Hepatic stellate cell (primary cell): ENCODE results near the gene TNS3.

Source experiments
- DNase-seq: peaks from one replicate; pipeline ENCODE4 v3.0.0; 2011; ENCODE audit warnings: low spot score

Gene TNS3

DNA sequence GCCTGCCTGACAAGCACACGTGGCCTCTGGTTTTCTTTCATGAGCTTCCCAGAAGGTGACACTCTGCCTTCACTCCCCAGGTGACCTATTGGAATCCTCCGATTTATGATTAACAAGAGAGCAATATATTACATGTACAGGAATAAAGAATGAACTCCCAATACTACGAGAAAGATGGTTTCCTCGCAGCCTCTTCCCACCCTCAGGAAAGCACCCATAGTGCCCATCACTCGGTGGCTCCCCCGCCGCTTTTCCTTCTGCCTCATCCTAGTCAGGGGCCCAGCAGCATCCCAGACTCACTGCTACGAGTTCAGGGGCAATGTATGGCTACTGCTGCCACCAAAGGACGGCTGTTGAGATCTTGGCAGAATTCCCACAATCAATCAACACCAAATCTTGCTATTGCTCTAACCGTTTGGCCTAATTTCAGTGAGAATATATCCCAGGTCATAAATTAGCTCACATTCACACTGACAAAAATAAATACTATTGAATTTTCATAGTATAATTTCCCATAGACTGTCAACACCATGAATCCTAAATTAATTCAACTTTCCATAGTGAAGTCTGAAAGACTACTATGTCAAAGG lies 196.3 kb downstream of the TNS3 start:
- no peak for DNase-seq

DNA sequence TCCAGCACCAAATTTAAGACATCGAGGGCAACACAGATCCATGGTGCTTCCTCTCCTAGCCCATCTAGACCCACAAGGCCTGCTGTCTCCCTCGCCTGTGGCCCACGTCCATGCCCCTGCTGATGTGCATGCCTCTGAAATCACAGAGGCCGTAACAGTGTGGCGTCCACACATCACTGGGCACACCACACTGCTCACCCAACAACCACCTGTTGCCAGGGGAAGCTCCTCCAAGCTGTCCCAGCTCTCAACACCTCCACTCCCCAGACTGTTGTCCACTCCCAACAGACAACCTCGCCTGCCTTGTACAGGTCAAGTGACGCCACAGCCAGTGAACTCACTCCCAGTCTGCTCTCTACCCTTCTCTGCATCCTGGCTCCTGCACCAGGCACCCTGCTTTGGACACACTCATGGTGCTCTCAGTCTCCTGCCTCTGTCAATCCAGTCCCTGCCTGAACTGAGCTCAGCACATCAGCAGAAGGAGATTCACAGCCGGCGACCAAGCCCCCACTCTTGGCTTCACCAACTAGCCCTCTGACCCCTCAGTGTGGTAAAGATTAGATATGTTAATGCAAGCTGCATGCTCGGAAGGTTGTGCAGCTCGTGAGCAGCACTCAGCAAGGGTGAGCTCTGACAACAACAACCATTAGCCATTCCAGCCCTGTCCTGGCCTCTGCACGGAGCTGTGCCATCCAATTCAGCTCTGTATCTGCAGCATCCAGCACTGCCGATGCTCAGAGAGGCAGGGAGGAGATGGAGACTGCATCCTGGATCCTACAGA lies 197.0 kb downstream of the TNS3 start:
- no peak for DNase-seq

DNA sequence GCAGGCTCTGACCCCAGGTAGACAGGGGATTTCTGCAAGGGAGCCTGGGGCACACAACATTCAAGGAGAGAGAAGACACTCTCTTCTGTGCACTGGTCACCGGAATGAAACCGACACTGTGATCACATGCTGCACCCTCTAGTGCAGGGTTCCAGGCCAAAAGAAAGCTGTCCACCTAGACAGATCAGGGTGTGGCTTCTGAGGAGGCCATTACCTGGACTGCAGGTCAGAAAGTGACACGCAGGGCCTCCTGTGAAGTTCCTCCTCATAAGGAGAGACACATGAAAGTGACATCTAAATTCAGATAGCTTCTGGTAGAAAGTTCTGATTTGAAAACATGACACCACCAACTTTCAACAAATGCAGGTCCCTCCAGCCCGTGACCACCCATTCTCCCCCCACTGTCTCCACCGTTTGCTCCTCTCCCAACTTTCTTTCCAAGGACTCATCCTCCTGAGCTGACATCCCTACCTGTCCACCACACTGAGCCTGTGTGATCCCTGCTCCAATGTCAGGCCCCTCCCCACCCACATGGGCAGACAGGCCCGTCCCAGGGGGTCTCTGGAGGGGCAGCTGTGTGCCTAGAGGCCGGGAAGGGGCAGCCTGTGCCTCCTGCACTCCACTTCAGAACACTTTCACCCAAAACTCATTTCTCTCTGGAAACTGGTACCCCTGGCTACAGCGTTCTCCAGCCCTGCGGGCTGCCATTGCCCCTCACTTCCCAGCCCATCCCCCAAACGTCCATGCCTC lies 198.0 kb downstream of the TNS3 start:
- DNase-seq = no peak

DNA sequence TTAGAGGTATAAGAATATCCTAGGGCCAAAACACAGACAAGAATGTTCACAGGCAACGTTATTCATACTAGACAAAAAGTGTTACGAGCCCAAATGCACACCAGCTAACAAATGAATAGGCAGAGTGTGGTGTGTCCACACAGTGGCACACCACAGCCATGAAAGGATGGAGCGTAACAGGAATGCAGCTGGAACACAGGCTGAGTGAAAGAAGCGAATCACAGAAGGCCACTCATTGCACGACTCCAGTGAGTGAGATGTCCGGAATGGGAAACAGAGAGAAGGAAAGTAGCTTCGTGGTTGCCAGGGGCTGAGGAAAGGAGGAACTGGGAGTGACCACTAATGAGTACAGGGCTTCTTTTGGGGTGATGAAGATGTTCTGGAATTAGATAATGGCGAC lies 198.8 kb downstream of the TNS3 start:
- DNase-seq = no peak

DNA sequence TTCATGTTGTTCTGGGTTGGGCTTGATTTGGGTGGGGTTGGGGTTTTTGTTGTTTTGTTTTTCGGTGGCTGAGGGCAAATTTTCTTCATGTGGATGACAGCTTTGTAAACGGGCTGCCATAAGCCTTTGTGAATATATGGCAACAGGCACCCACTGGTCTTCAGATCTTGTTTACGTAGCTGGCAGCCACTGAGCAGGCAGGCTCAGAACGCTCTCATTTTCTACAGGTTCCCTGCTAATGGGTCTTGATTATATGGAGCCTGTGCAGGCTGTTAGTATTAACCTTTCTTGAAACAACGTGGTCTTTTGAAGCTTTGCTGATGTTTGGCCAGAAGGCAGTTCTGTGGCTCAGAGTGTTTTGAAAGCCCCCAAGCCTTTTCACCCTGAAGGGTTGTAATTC lies 199.7 kb downstream of the TNS3 start:
- DNase-seq = no peak

DNA sequence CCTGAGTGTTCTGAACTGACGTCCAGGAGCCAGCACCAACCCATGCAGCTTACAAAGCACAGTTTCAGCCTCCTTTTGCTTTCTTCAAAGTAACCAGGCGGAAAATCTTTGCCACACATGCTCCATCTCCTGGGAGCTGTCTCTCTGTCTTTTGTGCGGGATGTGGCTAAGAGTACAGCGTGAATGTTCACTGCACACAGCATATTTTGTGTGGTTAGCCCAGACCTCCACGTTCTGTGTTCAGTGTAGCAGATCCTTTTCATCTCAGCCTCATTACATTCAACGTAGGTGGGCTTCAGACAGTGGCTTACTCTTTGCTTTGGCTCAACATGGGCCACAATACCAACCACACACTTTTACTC lies 200.8 kb downstream of the TNS3 start:
- DNase-seq = no peak

DNA sequence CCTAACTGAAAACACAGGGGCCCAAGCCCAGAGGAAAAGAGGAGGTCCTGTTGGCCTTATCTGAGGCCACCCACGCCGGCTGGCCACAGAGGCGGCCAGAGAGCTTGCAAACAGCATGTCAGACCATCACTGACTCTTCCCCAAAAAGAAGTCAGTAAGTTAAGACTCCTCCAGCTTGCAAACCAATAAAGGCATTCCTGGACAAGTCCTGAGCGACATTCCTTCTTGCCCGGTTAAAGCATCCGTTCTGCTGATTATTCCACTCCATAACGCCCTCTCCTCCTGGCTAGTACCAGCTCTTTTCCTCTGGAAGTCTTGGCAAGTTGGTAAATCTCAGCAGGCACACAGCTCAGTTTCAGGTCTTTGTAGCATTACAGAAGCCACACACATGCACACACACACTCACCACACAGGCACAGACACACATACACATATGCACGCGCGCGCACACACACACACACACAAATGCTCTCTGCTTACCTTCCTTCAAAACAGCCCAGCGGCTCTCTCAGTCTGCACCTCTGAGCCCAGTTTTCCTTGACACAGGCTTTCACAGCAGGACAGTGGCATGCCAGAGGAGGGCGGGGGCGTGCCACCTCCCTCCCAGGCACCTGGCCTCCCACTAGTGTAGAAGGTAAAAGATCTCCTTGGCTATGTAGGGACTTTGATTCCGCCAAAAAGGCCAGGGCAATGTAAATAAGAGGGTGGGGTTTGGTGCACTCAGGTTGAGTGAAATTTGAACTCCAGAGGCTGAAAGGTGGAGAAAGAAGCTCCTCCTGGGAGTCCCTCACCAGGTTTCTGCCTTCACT lies 201.4 kb downstream of the TNS3 start:
- peak; percentile 54 for DNase-seq

DNA sequence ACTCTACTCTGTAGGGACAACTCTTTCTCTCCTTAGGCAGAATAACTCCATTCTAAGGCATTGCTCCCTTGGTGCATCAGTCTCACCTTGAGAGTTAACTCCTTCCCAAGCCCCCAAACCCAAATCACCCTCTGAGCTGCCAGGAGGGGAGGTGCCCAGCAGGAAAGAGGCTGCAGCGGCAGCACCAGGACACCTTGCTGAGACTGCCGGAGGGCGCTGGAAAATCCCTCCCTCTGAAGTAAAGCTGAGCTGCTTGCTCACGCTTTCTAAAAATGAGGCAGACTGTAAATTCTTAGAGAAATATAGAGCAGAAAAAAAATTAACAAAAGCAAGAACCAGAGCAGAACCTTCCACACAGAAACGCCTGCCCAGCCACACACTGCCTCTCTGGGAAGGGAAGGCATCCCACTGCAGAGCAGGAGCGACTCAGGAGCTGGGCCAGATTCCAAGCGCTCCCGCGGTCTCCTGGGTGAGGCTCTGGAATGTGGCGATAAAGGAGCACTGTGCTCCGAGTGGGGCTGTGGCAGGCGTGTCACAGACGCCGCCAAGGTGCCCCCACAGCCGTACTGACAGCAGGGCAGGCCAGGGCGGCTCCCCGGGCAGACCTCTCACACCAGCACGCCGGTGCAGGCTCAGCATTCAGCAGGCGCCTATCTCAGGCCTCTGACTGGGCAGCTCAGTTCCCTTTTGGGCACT lies 202.1 kb downstream of the TNS3 start:
- DNase-seq = peak; percentile 85

DNA sequence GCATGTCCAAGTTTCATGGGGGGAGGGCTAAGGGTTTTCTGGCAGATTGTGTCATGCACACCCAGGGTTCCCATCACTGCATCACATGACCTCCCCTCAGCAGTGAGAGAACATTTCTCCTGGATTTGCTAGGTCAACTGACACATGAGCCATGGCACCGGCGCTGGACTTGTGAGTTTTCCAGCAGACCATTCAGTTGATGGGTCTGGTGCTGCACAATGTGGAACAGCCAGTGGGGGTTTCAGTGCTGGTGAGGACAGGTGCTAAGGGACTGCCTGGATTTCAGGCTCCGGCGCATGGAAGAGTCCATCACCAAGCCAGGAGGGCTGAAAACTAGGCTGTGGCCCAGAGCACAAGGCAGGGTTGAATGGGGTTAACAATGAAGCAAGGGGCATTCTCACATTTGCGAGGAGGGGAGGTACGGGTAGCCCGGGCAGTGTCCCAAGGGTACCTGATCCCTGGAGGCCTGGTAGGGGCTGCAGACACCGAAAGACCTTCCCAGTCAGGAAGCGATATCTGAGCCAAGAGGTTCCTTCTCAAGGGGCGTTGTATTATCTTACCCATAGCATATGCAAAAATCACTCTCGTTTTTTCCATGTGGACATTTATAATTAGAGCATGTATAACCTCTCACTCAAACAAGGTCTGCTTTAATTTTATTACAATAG lies 203.0 kb downstream of the TNS3 start:
- DNase-seq = no peak

DNA sequence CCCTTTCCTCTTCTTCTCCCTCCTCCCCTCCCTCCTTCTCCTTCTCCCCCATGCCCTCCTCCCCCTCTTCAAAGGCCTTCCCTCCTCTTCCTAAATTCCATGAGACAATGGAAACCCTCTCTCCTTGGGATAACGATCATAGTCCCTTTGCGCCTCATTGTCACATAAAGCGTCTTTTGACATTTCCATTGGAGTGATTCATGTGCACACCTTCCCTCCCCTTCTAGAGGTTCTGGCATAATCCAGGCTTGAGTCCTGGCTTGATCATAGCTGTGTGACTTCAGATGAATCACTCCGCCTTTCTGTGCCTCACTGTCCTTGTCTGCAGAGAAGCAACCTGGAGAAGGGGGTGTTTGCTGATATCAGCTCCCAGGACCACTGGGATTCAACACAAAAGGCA lies 204.2 kb downstream of the TNS3 start:
- no peak for DNase-seq

DNA sequence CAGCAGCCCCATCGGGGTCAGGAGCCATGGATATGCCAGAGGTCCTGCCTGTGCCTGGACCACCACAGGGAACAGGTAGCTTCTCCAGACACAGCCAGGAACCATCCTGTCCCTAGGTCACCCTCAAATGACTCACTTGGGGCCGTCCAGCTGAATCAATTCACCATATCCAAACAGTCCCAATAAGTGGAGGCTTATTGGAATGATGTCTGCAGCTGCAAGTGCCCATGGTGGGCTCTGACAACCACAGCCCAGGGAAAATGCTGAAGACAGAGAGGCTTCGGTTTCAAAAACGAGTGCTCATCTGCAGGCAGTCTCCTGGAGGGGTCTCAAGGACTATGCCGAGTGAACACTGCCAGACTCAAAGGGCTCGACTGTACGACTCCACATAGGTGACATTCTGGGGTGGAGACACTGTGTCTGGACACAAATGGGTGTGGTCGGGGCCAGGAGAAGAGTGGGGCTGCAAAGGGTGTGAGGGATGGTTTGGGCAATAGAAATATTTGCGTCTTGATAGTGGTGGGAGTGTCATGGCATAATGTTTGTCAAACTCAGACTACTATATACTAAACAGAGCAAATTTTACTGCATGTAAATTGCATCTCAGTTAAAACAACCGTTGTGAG lies 204.8 kb downstream of the TNS3 start:
- no peak for DNase-seq

DNA sequence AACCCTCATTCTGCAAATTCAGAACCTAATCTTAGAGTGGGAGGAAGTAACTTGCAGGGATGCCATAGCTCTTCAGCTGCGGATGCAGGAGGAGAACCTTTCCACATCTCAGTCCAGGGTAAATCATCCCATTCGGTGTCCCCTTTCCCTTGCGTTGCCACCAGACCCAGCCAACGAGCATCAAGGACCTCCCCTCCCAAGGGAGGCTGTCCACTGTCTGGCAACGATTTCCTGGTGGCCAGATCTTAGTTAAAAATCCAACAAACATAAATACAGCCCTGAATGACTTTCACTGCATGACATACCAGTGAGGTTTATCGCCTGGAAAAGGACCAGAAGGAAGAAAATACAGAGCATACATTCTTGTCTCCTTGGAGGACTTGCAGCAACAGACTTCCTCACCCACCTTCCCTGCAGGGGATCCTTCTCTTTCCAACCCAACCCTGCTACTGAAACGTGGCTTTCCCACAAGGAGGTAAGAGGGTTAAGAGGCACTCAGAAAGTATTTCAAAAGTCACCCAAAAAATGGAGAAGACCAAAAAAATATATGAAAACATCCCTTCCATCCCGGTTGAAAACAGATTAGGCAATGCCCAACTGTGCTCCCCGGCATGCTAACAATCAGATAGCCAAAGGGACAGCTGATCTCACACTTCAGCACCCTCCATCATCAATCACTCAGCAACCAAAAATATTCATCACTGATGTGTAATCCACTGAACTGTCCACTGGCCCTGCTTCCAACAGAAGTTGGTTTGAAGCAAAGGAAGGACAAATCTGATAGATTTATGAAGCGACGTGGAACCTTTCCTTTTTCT lies 206.6 kb downstream of the TNS3 start:
- DNase-seq = peak; percentile 67

DNA sequence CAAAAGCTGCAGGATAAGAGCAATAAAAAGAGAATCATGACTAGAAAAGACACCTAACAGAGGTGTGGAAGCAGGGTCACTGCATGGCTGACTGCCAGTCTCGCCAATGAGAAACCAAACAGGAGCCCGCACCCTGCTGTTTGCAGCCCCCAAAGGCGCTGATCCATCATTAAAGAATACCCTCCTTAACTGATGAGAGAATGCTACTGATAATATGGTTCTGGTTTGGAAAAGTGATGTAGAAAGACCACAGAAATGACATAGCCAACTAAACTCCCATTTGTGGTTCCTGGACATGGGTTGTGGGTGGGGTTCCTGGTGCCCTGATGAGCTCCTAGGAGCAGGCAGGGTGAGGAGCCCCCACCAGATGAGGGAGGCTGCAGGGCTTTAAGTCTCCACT lies 207.4 kb downstream of the TNS3 start:
- no peak for DNase-seq

DNA sequence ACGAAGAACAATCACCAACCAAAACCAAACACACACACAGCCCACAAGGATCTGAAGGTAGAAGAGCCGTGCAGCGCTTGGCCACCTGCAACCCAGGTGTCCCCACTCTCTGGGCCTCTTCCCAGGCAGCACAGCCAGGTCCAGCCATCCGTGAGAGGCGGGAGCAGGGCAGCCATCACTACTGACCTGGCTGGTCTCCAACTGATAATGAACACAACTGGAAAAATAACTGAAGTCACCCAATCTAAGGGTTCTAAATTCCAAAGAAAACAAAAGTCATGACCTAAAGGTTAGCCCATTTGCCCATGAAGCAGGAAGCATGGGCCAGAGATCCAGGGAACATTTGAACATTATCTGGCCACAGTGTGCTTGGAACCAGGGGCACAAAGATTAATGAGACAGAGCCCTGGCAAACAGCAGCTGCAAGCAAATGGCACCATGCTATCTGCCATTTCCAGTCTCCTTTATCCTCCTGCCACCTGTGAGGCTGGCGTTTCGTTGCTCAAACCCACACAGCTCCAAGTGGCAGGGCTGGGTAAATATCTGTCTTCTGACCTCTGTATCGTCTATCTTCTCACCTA lies 207.9 kb downstream of the TNS3 start:
- DNase-seq = no peak

DNA sequence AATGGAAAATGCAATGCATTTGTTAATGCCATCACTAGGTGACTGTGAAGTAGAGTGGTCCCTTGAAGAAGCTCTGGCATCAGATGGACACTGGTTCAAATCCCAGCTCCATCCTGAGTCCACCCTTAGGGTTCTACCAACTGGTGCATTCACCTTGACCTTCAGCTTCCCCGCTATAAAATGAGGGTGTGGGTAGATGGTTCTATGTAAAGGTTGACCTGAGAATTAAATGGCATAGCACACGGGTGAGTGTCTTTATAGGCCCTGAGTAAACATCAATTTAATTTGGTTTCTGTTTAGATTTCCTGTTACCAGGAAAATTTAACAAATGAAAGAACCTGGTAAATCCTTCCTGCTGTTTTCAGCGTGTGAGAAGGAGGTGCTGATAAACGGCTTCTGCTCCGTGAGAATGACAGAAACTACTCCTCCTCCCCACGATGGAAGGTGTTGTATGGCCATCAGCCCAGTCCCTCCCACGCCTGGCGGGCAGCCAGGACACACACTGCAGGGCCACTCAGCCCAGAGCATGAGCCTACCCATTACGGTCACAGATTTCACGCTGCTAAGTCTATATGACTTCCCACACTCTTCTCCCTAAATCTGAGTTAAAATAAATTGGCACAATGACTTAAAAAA lies 210.1 kb downstream of the TNS3 start:
- DNase-seq = peak; percentile 37

DNA sequence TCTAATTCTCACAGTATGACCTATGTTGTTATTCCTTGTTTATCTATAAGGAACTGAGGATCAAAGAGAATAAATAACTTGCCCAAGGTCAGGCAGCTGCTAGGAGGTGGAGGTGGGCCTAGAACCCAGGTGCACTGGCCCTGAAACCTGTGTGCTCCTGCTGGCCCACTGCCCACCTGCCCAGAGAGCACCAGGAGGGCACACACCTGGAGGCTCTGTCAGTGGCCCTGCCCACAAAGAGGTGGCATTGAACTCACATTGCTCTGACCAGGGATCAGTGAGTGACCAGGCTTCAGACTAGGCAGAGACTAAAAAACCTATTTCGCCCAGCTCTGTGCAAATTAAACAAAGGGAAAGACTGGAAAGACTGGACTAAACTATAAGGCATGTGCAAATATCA lies 210.6 kb downstream of the TNS3 start:
- DNase-seq = no peak

DNA sequence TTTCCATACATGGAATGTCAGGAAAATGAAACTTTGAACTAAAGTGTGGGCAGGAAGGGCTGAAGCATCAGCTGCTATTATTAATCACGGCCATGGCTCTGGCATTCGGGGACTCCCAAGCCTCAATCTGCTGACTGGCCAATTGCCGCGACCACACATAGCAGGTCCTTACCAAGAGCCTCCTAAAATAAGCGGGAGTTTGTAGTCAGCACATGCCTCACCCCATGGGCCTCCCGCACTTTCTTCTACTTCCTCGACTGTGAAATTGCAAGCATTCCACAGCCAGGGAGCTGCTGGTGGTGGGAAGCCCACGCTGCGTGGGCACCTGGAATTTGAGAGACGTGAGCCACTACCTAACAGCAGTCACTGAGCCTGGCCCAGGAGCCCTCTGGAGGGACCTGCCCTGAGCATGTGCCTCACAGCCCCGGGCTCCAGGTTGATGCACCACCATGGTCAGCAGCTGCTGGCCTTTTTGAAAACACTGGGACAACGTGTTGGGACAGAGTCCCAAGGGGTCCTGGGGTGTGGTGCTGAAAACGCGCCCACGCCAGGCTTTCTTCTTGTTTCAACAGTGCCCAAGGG lies 211.4 kb downstream of the TNS3 start:
- no peak for DNase-seq

DNA sequence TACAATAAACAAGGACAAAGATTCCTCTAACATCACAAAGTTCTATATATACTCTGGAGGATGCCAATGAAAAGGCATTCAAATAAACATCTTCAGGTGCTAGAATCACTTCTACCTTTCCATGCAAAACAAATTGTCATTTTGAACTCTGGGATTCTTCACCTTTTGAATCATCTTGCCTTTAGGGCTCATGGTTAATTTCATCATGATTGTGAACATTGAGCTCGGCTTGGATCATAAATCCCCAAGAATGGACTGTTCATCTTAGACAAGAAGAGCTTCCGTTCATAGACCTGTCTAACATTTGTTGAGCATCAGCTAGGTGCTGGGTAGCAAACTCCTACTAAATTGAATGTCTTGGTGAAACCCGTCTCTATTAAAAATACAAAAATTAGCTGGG lies 212.2 kb downstream of the TNS3 start:
- no peak for DNase-seq
